Renal cortical epithelial cell (primary cell): ENCODE results near the gene DTX1. TPM values are rescaled to one million over a fixed set of nuclear protein-coding genes. Genes with fewer than 3 reads are reported as not detected.
A peak's percentile ranks its signal among the peaks of the same experiment; 100 is the strongest.
"Not testable (repeated sequence)": the region's sequence is repeated elsewhere in the genome, so short reads cannot be mapped to it uniquely, and the experiment has no call there.

Experiments used
- DNase-seq: peaks from one replicate; pipeline ENCODE4 v3.0.0-alpha.2; 2011; ENCODE audit warnings: low read depth
- total RNA-seq: library from RNA; depleted of rRNA; stranded (reverse); fragments of >200 nt; gene quantifications from 2 replicates; pipeline ENCODE4 v1.2.3, GENCODE V29; 2014

The DTX1 gene
- total RNA-seq, 1 donor from 2014 or later = 0.35 TPM

GRCh38 chr12:113136128-113136989, 79.8 kb downstream of the DTX1 start:
- peak; percentile 53 for DNase-seq

GRCh38 chr12:113136990-113137511, 80.5 kb downstream of the DTX1 start:
- DNase-seq = peak; percentile 36

- peak; percentile 11 for DNase-seq
Observed at GRCh38 chr12:113137861-113138783, 81.6 kb downstream of the DTX1 start.

- DNase-seq = peak; percentile 81
Observed at GRCh38 chr12:113138826-113139225, 82.3 kb downstream of the DTX1 start.

GRCh38 chr12:113140706-113141105, 84.2 kb downstream of the DTX1 start:
- DNase-seq = no peak

GRCh38 chr12:113141716-113142115, 85.2 kb downstream of the DTX1 start:
- DNase-seq = not testable (repeated sequence)

GRCh38 chr12:113142173-113142885, 85.8 kb downstream of the DTX1 start:
- DNase-seq = peak; percentile 41

- no peak for DNase-seq
Observed at GRCh38 chr12:113142886-113143332, 86.4 kb downstream of the DTX1 start.

GRCh38 chr12:113143959-113144358, 87.4 kb downstream of the DTX1 start:
- DNase-seq = no peak

GRCh38 chr12:113144806-113145205, 88.3 kb downstream of the DTX1 start:
- DNase-seq = no peak

- DNase-seq = peak; percentile 64
Observed at GRCh38 chr12:113145720-113146551, 89.4 kb downstream of the DTX1 start.

- DNase-seq = no peak
Observed at GRCh38 chr12:113146999-113147398, 90.5 kb downstream of the DTX1 start.

Other genes starting within 250 kb of the DTX1 start
- gene OAS1, start 149.8 kb upstream of the DTX1 start, total RNA-seq = 3.7 and 24.8 TPM in 2 replicates
- 7.1 and 24.7 TPM in 2 replicates for gene OAS3, start 118.3 kb upstream of the DTX1 start, total RNA-seq
- gene OAS2, start 78.2 kb upstream of the DTX1 start, total RNA-seq = 0.30 and 3.8 TPM in 2 replicates
- 16.3 and 36.5 TPM in 2 replicates for gene RASAL1, start 79.0 kb downstream of the DTX1 start, total RNA-seq
- gene CFAP73, start 93.0 kb downstream of the DTX1 start, total RNA-seq = 0.25 TPM in 1 of 2 replicates, not detected in the other
- 30.9 and 32.2 TPM in 2 replicates for gene DDX54, start 128.7 kb downstream of the DTX1 start, total RNA-seq
- 27.1 and 31.1 TPM in 2 replicates for gene RITA1, start 129.0 kb downstream of the DTX1 start, total RNA-seq
- 20.1 and 48.6 TPM in 2 replicates for gene TPCN1, start 164.7 kb downstream of the DTX1 start, total RNA-seq